ENCODE results near the gene ARAP1. TPM values are rescaled to one million over a fixed set of nuclear protein-coding genes. Genes with fewer than 3 reads are reported as not detected.
A peak's percentile ranks its signal among the peaks of the same experiment; 100 is the strongest.

ARAP1 gene
- total and polyA plus RNA-seq, 10 donors = 76.7 to 365 (median 270) TPM

- TF ChIP-seq POLR2A (IDR thresholded peaks at IDR 0.05) = no peak
- Histone ChIP-seq H3K4me3 (no peak overlapping the region), H3K36me3 (peaks cover 0 to 100% (median 98%) of the 10 kb centered on the region in 6 donors), H3K4me1 (peaks cover 0 to 51% (median 23%) of the 10 kb centered on the region in 6 donors), H3K27me3 (replicated peaks in 1 of 7) (no peaks in the 10 kb centered on the region), H3K27ac (peak overlapping the region in 1 of 8 donors; percentile 62), H3K9me3 (no peaks in the 10 kb centered on the region)
- WGBS, 5 donors = 89 to 96% (median 92%) methylated on average over 4 of the region's 4 CpGs
- DNase-seq = no peak
- intact Hi-C loops (cut with DNase I; ENCODE audit: low total_unique reads) = no loop called here
Observed at GRCh38 chr11:72690166-72690565, 62.0 kb downstream of the ARAP1 start.

DNA sequence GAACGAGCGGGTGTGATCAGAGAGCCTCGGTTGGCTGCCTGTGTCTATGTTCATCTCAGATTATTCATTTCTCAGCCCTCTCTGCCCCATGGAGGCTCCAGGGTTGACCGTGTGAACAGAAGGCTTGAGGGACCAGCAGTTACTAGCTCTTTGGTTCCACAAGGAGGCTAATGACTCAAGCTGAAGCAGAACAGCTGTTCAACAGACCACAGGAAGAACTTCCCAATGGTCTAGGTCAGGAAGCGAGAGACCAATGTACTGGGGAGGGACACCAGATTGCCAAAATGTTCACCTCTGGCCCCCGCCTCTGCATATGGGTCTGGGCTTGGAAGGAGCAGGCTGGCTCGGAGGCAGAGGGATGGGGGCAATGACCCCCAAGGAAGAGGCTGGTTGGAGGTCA, 63.3 kb downstream of the ARAP1 start:
- Histone ChIP-seq H3K9me3 (no peaks in the 10 kb centered on the region), H3K4me1 (peaks cover 0 to 64% (median 33%) of the 10 kb centered on the region in 6 donors), H3K36me3 (peaks cover 0 to 100% (median 96%) of the 10 kb centered on the region in 6 donors), H3K27ac (peak overlapping the region in 6 of 8 donors; percentile 16 to 62 (median 48)), H3K4me3 (no peak overlapping the region), H3K27me3 (replicated peaks in 1 of 7) (no peaks in the 10 kb centered on the region)
- intact Hi-C loops (cut with DNase I; ENCODE audit: low total_unique reads) = no loop called here
- DNase-seq = no peak
- TF ChIP-seq POLR2AphosphoS5 (IDR thresholded peaks at IDR 0.05) = peak in 1 of 3 donors; percentile 31
- TF ChIP-seq, protein P1, sequence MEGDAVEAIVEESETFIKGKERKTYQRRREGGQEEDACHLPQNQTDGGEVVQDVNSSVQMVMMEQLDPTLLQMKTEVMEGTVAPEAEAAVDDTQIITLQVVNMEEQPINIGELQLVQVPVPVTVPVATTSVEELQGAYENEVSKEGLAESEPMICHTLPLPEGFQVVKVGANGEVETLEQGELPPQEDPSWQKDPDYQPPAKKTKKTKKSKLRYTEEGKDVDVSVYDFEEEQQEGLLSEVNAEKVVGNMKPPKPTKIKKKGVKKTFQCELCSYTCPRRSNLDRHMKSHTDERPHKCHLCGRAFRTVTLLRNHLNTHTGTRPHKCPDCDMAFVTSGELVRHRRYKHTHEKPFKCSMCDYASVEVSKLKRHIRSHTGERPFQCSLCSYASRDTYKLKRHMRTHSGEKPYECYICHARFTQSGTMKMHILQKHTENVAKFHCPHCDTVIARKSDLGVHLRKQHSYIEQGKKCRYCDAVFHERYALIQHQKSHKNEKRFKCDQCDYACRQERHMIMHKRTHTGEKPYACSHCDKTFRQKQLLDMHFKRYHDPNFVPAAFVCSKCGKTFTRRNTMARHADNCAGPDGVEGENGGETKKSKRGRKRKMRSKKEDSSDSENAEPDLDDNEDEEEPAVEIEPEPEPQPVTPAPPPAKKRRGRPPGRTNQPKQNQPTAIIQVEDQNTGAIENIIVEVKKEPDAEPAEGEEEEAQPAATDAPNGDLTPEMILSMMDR (IDR thresholded peaks at IDR 0.05 in 8 of 11, conservative IDR thresholded peaks at IDR 0.05 in 3 of 11) = no peak
- WGBS, 5 donors = 75 to 93% (median 83%) methylated on average over 7 of the region's 7 CpGs

- Histone ChIP-seq H3K27me3 (replicated peaks in 1 of 7) (no peaks in the 10 kb centered on the region), H3K36me3 (peaks cover 0 to 100% (median 95%) of the 10 kb centered on the region in 6 donors), H3K9me3 (no peaks in the 10 kb centered on the region), H3K4me1 (peaks cover 0 to 68% (median 36%) of the 10 kb centered on the region in 6 donors), H3K4me3 (no peak overlapping the region), H3K27ac (peak overlapping the region in 5 of 8 donors; percentile 16 to 62 (median 49))
- 88 to 93% (median 92%) methylated on average over 7 of the region's 7 CpGs for WGBS, 5 donors
- TF ChIP-seq POLR2A (IDR thresholded peaks at IDR 0.05) (no peak), POLR2AphosphoS5 (IDR thresholded peaks at IDR 0.05) (no peak)
- TF ChIP-seq, protein P1 (IDR thresholded peaks at IDR 0.05 in 8 of 11, conservative IDR thresholded peaks at IDR 0.05 in 3 of 11) = no peak
- DNase-seq = no peak
- intact Hi-C loops (cut with DNase I; ENCODE audit: low total_unique reads) = no loop called here
Observed at GRCh38 chr11:72688486-72688885, 63.7 kb downstream of the ARAP1 start.

GRCh38 chr11:72687326-72687725, 64.9 kb downstream of the ARAP1 start:
- 94 to 98% (median 95%) methylated on average over 4 to 7 of the region's 7 CpGs for WGBS, 5 donors
- no peak overlapping the region for H3K4me3 ChIP-seq
- intact Hi-C loops (cut with DNase I; ENCODE audit: low total_unique reads) = no loop called here
- no peak for DNase-seq
- H3K36me3 ChIP-seq = peaks cover 0 to 100% (median 87%) of the 10 kb centered on the region in 6 donors
- H3K27ac ChIP-seq = peak overlapping the region in 3 of 8 donors; percentile 12 to 62 (median 12)
- TF ChIP-seq, protein P1 (IDR thresholded peaks at IDR 0.05 in 8 of 11, conservative IDR thresholded peaks at IDR 0.05 in 3 of 11) = no peak
- TF ChIP-seq POLR2AphosphoS5 (IDR thresholded peaks at IDR 0.05) = peak in 1 of 3 donors; percentile 10
- H3K4me1 ChIP-seq = peaks cover 0 to 79% (median 36%) of the 10 kb centered on the region in 6 donors
- H3K27me3 ChIP-seq (replicated peaks in 1 of 7) = no peaks in the 10 kb centered on the region
- no peaks in the 10 kb centered on the region for H3K9me3 ChIP-seq

Measured in spleen (tissue), 11 donors.